Esophagus squamous epithelium (tissue), 4 donors: ENCODE data around the gene XCL1.

ENCODE experiments used
- CTCF ChIP-seq, 6 experiments: fragments of 450-650 bp in 4 of 6; fragments of 200-600 bp in 2 of 6; sonication (generic) in 2 of 6; IDR thresholded peaks; one replicate each; pipeline ENCODE4 v1.5.1; 2016 to 2019; ENCODE audit warnings: antibody characterized with exemption in 6 of 6, mild to moderate bottlenecking in 4 of 6, moderate library complexity in 4 of 6
- POLR2A ChIP-seq, 4 donors: fragments of 450-650 bp; IDR thresholded peaks; one replicate each; pipeline ENCODE4 v1.6.1; 2017; ENCODE audit warnings: antibody characterized with exemption in 4 of 4, mild to moderate bottlenecking in 4 of 4, moderate library complexity in 3 of 4

DNA sequence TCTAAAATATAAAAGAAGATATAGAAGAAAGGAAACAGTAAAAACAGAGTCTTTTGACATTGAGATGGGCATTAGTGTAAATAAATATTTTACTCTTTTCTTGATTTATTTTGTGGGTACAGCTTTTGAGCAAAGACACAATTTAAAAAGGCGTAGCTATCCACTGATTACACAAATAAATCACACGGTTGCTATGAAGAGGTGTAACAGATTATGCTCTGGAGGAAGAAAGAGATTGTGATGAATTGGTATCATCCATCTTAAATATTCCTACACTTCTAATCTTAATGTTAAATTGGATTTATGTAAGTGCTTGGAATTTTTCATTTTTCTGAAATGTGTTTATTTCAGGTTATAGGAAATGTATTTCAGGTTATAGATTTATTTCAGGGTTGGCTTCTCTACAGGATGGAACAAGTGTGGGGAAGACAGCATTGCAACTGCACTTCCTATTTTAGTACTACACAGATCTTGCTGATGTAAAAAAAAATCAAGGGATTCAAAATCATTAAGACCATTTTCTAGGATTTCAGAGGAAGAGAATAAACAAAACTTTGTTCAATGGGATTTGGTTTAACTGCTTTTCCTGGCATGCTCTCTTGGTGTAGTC, 15.3 kb downstream of the XCL1 start:
- TF ChIP-seq CTCF (IDR thresholded peaks at IDR 0.05), result no peak
- TF ChIP-seq POLR2A (IDR thresholded peaks at IDR 0.05), result no peak
